SK-N-SH (cell line): ENCODE data around the gene UBAP1L. TPM values are rescaled to one million over a fixed set of nuclear protein-coding genes. Genes with fewer than 3 reads are reported as not detected.

Experiments
- CTCF ChIA-PET: fragments of 300-600, 350-600 bp; formaldehyde crosslinking; extraction: SDS; loops from one replicate; lab custom pipeline; 2021; lab: Yijun Ruan, JAX
- POLR2A ChIA-PET: fragments of 350-600 bp; sonication (Branson Sonifier 250); formaldehyde crosslinking; extraction: SDS; loops from one replicate; lab custom pipeline; 2020; ENCODE audit warnings: antibody characterized with exemption, inconsistent platforms; lab: Yijun Ruan, JAX
- DNase-seq: peaks from one replicate; pipeline ENCODE4 v3.0.0; 2012
- H2AFZ ChIP-seq: fragments of 200-600 bp; sonication (generic); 2 replicates; pipeline ENCODE4 v1.8.1; 2016; ENCODE audit warnings: antibody characterized with exemption, mild to moderate bottlenecking, low read depth
- H3F3A ChIP-seq: fragments of 200-600 bp; sonication (generic); replicated peaks from 2 replicates; pipeline ENCODE3; 2016; ENCODE audit warnings: antibody characterized with exemption, mild to moderate bottlenecking; ENCODE audit not compliant: insufficient read depth
- H3K27ac ChIP-seq, 2 experiments: fragments of 200-500 bp in 1 of 2; fragments of 200-600 bp in 1 of 2; sonication (Bioruptor generic) in 1 of 2; sonication (generic), shearing (Covaris generic) in 1 of 2; 2 replicates each; pipeline versions ENCODE4 v1.5.1 to v1.6.1; 2014 to 2016; ENCODE audit warnings: low read depth in 2 of 2, inconsistent platforms in 1 of 2, low read length in 1 of 2, mild to moderate bottlenecking in 1 of 2, mixed read lengths in 1 of 2
- H3K27me3 ChIP-seq: fragments of 200-600 bp; sonication (generic), shearing (Covaris generic); 2 replicates; pipeline ENCODE4 v1.6.1; 2016; ENCODE audit warnings: mixed run types; ENCODE audit not compliant: insufficient read depth
- H3K36me3 ChIP-seq, 2 experiments: fragments of 200-500 bp in 1 of 2; fragments of 200-600 bp in 1 of 2; sonication (Bioruptor generic) in 1 of 2; sonication (generic) in 1 of 2; replicated peaks in 1 of 2; 2 replicates each; pipeline versions ENCODE3 to v1.5.1; 2014 to 2016; ENCODE audit warnings: low read length in 1 of 2, mild to moderate bottlenecking in 1 of 2; ENCODE audit not compliant: insufficient read depth in 2 of 2, control insufficient read depth in 1 of 2
- H3K4me1 ChIP-seq, 2 experiments: fragments of 200-500 bp in 1 of 2; fragments of 200-600 bp in 1 of 2; sonication (Bioruptor generic) in 1 of 2; sonication (generic), shearing (Covaris generic) in 1 of 2; 2 replicates each; pipeline versions ENCODE4 v1.5.1 to v1.6.1; 2014 to 2016; ENCODE audit warnings: low read depth in 1 of 2, low read length in 1 of 2, mixed run types in 1 of 2; ENCODE audit not compliant: insufficient read depth in 2 of 2, control insufficient read depth in 1 of 2
- H3K4me2 ChIP-seq: fragments of 200-600 bp; sonication (generic), shearing (Covaris generic); 2 replicates; pipeline ENCODE4 v1.6.1; 2017; ENCODE audit warnings: mixed run types
- H3K4me3 ChIP-seq, 2 experiments: fragments of 200-500 bp in 1 of 2; fragments of 200-600 bp in 1 of 2; sonication (Bioruptor generic) in 1 of 2; sonication (generic), shearing (Covaris generic) in 1 of 2; 2 replicates each; pipeline versions ENCODE4 v1.5.1 to v1.8.1; 2014 to 2016; ENCODE audit warnings: low read depth in 2 of 2, inconsistent platforms in 1 of 2, low read length in 1 of 2, mild to moderate bottlenecking in 1 of 2, mixed read lengths in 1 of 2, moderate library complexity in 1 of 2
- H3K79me2 ChIP-seq: fragments of 200-600 bp; sonication (generic); 2 replicates; pipeline ENCODE4 v1.8.1; 2017; ENCODE audit warnings: mild to moderate bottlenecking; ENCODE audit not compliant: insufficient read depth
- H3K9ac ChIP-seq: fragments of 200-600 bp; sonication (generic); 2 replicates; pipeline ENCODE4 v1.6.1; 2017; ENCODE audit warnings: mixed run types
- H3K9me2 ChIP-seq: fragments of 200-600 bp; sonication (generic); 2 replicates; pipeline ENCODE4 v1.6.1; 2017; ENCODE audit warnings: mixed run types
- H3K9me3 ChIP-seq: fragments of 200-600 bp; sonication (generic); 2 replicates; pipeline ENCODE4 v1.6.1; 2017; ENCODE audit warnings: mixed run types, mild to moderate bottlenecking, moderate library complexity
- H4K20me1 ChIP-seq: fragments of 200-600 bp; sonication (generic); 2 replicates; pipeline ENCODE4 v1.6.1; 2017; ENCODE audit warnings: mild to moderate bottlenecking, mixed run types; ENCODE audit not compliant: insufficient read depth
- CHD2 ChIP-seq: fragments of 150-350 bp; IDR thresholded peaks from 2 replicates; pipeline ENCODE4 v1.6.1; 2018; ENCODE audit warnings: low read length; ENCODE audit not compliant: partially characterized antibody
- CTCF ChIP-seq: fragments of 200-600 bp; sonication (generic); IDR thresholded peaks from 2 replicates; pipeline ENCODE4 v1.6.1; 2017; ENCODE audit warnings: antibody characterized with exemption, mild to moderate bottlenecking, moderate library complexity
- EP300 ChIP-seq, 2 experiments: IDR thresholded peaks; 2 replicates each; pipeline versions ENCODE4 v1.4.0 to v1.6.1; 2012; ENCODE audit warnings: borderline replicate concordance in 1 of 2, low read depth in 1 of 2, low read length in 1 of 2
- EZH2phosphoT487 ChIP-seq: fragments of 200-600 bp; sonication (generic); IDR thresholded peaks from 2 replicates; pipeline ENCODE4 v1.6.1; 2017; ENCODE audit warnings: low read depth, mixed run types, mild to moderate bottlenecking, antibody characterized with exemption, moderate library complexity, borderline replicate concordance
- FOXJ3 ChIP-seq: sonication (generic); formaldehyde crosslinking; IDR thresholded peaks from 2 replicates; pipeline ENCODE4 v1.5.1; 2020; ENCODE audit warnings: mild to moderate bottlenecking, missing genetic modification reagents
- FOXM1 ChIP-seq: IDR thresholded peaks from 2 replicates; pipeline ENCODE4 v1.4.0; 2012; ENCODE audit warnings: low read depth, mild to moderate bottlenecking
- GATA2 ChIP-seq: sonication (generic); formaldehyde crosslinking; IDR thresholded peaks from 2 replicates; pipeline ENCODE4 v1.5.0; 2020; ENCODE audit warnings: mild to moderate bottlenecking, missing genetic modification reagents
- IRF3 ChIP-seq: fragments of 150-350 bp; IDR thresholded peaks from 2 replicates; pipeline ENCODE4 v1.6.1; 2016; ENCODE audit warnings: mild to moderate bottlenecking, low read depth, low read length
- MAX ChIP-seq: IDR thresholded peaks from 2 replicates; pipeline ENCODE4 v1.4.0; 2012; ENCODE audit warnings: low read depth
- NFIC ChIP-seq: IDR thresholded peaks from 2 replicates; pipeline ENCODE4 v1.4.0; 2012; ENCODE audit warnings: borderline replicate concordance
- POLR2AphosphoS5 ChIP-seq: IDR thresholded peaks from 2 replicates; pipeline ENCODE4 v1.6.1; 2012; ENCODE audit warnings: low read depth, low read length
- REST ChIP-seq: IDR thresholded peaks from 2 replicates; pipeline ENCODE4 v1.6.1; 2012; ENCODE audit warnings: mild to moderate bottlenecking, low read depth, low read length, moderate library complexity
- RFX5 ChIP-seq: IDR thresholded peaks from 2 replicates; pipeline ENCODE4 v1.6.1; 2012; ENCODE audit warnings: mild to moderate bottlenecking, improper control_type of control experiment, low read length
- RXRA ChIP-seq: IDR thresholded peaks from 2 replicates; pipeline ENCODE4 v1.4.0; 2012; ENCODE audit warnings: low read depth, mild to moderate bottlenecking, borderline replicate concordance
- SIN3A ChIP-seq: IDR thresholded peaks from 2 replicates; pipeline ENCODE4 v1.6.1; 2012; ENCODE audit warnings: low read depth, mild to moderate bottlenecking, low read length, moderate library complexity, borderline replicate concordance
- SMC3 ChIP-seq: IDR thresholded peaks from 2 replicates; pipeline ENCODE4 v1.6.1; 2012; ENCODE audit warnings: low read depth, low read length, improper control_type of control experiment
- TEAD4 ChIP-seq: IDR thresholded peaks from 2 replicates; pipeline ENCODE4 v1.4.0; 2012; ENCODE audit warnings: mild to moderate bottlenecking, borderline replicate concordance; ENCODE audit not compliant: insufficient read depth
- USF2 ChIP-seq: fragments of 150-350 bp; IDR thresholded peaks from 2 replicates; pipeline ENCODE4 v1.6.1; 2017; ENCODE audit warnings: antibody characterized with exemption, low read length, low read depth, borderline replicate concordance
- YY1 ChIP-seq: IDR thresholded peaks from 2 replicates; pipeline ENCODE4 v1.4.0; 2012; ENCODE audit warnings: low read depth, mild to moderate bottlenecking
- WGBS: methylation state at CpG from one replicate; pipeline ENCODE4 v1.1.6; 2017; ENCODE audit warnings: low lambda C conversion rate; 5-methylcytosine and 5-hydroxymethylcytosine counted together
- polyA plus RNA-seq, 3 experiments: library from polyadenylated mRNA; depleted of rRNA; stranded (reverse); fragments of >200 nt; gene quantifications; 2 replicates each; pipeline ENCODE4 v1.2.3, GENCODE V29; 2012

The UBAP1L gene
- polyA plus RNA-seq, 1 of the 3 experiments (the other 2 are of a cell fraction): 1.8 TPM

- H3K4me1 ChIP-seq: peaks cover 0 to 12% of the 10 kb centered on the region in 2 experiments; a peak in 1 of 4 replicates
- ChIA-PET CTCF (interaction anchor here (1.3 to 3.3 kb wide), 3 partner anchors 17 to 38 kb away, joined by 7 to 16 read pairs (median 7); no protein-coding TSS in a partner anchor), POLR2A (no interaction called here)
- H3K79me2 ChIP-seq: no peaks in the 10 kb centered on the region
- H3K9me3 ChIP-seq: no peaks in the 10 kb centered on the region
- H3K27ac ChIP-seq: no peak overlapping the region
- no peak overlapping the region for H3K9ac ChIP-seq
- H3K9me2 ChIP-seq: no peaks in the 10 kb centered on the region
- H3K27me3 ChIP-seq: 0 out of 2 replicates have a peak, but pooled peaks cover 3% of the 10 kb centered on the region
- no peak overlapping the region for H3K4me3 ChIP-seq
- TF ChIP-seq SIN3A (no peak), GATA2 (CRISPR knock-in tag) (no peak), YY1 (no peak), MAX (no peak), FOXM1 (no peak), IRF3 (no peak), SMC3 (no peak), NFIC (no peak)
- WGBS: 100% methylated on average over 1 of the region's 1 CpG
- no peak overlapping the region for H3K4me2 ChIP-seq
- no peak for DNase-seq
- H4K20me1 ChIP-seq: no peaks in the 10 kb centered on the region
- no peaks in the 10 kb centered on the region for H3K36me3 ChIP-seq
- no peaks in the 10 kb centered on the region for H3F3A ChIP-seq
- no peak overlapping the region for H2AFZ ChIP-seq
Measured at GRCh38 chr15:65072027-65072426, 43.0 kb downstream of the UBAP1L start.

GRCh38 chr15:65071381-65071811 lies 43.6 kb downstream of the UBAP1L start:
- POLR2A ChIA-PET: no interaction called here
- Histone ChIP-seq H3K4me1 (peaks cover 0 to 12% of the 10 kb centered on the region in 2 experiments; a peak in 1 of 4 replicates), H3K36me3 (no peaks in the 10 kb centered on the region), H4K20me1 (no peaks in the 10 kb centered on the region), H3K27me3 (peaks cover 9% of the 10 kb centered on the region; the same call in 1 of the 2 replicates), H3K4me3 (no peak overlapping the region), H3K9me3 (no peaks in the 10 kb centered on the region), H3F3A (peaks cover 1% of the 10 kb centered on the region), H3K27ac (no peak overlapping the region), H3K9ac (no peak overlapping the region), H2AFZ (no peak overlapping the region), H3K79me2 (no peaks in the 10 kb centered on the region), H3K4me2 (no peak overlapping the region), H3K9me2 (no peaks in the 10 kb centered on the region)
- CTCF ChIA-PET: interaction anchor here (3.3 kb wide), 1 partner anchor 17 kb away, joined by 16 read pairs; no protein-coding TSS in a partner anchor
- WGBS: 63% methylated on average over 2 of the region's 5 CpGs
- DNase-seq: no peak
- TF ChIP-seq CTCF (no peak), EZH2phosphoT487 (no peak), SMC3 (no peak), TEAD4 (no peak), POLR2AphosphoS5 (no peak), USF2 (no peak), RFX5 (no peak), RXRA (no peak), CHD2 (no peak), FOXM1 (no peak), FOXJ3 (no peak), EP300 (IDR thresholded peaks at IDR 0.05; ENCODE audit: borderline replicate concordance in 1 of 2, low read depth in 1 of 2, low read length in 1 of 2) (no peak), REST (no peak)
